Measurements from ENCODE around the gene DACT3.

DACT3 gene

DNA sequence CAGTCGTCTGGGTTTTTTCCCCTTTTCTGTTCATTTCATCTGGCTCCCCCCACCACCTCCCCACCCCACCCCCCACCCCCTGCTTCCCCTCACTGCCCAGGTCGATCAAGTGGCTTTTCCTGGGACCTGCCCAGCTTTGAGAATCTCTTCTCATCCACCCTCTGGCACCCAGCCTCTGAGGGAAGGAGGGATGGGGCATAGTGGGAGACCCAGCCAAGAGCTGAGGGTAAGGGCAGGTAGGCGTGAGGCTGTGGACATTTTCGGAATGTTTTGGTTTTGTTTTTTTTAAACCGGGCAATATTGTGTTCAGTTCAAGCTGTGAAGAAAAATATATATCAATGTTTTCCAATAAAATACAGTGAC is 50.6 kb downstream of the DACT3 start:
- no peak for DNase-seq

DNA sequence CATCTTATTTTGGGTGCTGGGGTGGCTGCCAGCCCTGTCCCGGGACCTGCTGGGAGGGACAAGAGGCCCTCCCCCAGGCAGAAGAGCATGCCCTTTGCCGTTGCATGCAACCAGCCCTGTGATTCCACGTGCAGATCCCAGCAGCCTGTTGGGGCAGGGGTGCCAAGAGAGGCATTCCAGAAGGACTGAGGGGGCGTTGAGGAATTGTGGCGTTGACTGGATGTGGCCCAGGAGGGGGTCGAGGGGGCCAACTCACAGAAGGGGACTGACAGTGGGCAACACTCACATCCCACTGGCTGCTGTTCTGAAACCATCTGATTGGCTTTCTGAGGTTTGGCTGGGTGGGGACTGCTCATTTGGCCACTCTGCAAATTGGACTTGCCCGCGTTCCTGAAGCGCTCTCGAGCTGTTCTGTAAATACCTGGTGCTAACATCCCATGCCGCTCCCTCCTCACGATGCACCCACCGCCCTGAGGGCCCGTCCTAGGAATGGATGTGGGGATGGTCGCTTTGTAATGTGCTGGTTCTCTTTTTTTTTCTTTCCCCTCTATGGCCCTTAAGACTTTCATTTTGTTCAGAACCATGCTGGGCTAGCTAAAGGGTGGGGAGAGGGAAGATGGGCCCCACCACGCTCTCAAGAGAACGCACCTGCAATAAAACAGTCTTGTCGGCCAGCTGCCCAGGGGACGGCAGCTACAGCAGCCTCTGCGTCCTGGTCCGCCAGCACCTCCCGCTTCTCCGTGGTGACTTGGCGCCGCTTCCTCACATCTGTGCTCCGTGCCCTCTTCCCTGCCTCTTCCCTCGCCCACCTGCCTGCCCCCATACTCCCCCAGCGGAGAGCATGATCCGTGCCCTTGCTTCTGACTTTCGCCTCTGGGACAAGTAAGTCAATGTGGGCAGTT is 51.2 kb downstream of the DACT3 start:
- no peak for DNase-seq

DNA sequence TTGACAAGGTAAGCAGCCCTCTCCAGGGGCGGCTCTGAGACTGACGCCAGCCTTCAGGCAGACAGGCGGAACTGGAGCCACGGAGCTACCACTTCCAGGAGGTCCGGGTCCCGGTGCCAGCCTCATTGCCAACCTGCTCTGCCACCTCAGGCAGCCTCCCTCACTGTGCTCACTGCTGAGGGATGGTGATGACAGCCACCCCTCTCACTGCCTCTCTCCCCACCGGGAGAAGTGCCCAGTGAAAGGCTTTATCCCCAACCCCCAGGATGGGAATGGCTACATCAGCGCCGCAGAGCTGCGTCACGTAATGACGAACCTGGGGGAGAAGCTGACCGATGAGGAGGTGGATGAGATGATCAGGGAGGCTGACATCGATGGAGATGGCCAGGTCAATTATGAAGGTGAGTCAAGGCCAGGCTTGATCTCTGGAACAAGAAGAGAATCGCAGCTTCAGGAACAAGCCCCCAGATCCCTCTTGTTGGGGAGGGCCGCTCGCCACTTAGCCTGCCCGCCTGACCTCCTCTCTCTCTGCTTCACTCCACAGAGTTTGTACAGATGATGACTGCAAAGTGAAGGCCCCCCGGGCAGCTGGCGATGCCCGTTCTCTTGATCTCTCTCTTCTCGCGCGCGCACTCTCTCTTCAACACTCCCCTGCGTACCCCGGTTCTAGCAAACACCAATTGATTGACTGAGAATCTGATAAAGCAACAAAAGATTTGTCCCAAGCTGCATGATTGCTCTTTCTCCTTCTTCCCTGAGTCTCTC is 52.2 kb downstream of the DACT3 start:
- no peak for DNase-seq

DNA sequence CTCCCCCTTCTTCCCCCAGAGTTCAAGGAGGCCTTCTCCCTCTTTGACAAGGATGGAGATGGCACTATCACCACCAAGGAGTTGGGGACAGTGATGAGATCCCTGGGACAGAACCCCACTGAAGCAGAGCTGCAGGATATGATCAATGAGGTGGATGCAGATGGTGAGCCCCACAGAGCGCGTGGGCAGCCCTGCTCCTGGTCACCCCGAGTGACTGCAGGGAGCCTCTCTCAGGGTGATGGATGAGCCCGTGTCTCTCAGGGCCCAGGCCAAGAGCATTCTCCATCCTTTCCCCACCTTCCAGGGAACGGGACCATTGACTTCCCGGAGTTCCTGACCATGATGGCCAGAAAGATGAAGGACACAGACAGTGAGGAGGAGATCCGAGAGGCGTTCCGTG is 52.8 kb downstream of the DACT3 start:
- DNase-seq = no peak

DNA sequence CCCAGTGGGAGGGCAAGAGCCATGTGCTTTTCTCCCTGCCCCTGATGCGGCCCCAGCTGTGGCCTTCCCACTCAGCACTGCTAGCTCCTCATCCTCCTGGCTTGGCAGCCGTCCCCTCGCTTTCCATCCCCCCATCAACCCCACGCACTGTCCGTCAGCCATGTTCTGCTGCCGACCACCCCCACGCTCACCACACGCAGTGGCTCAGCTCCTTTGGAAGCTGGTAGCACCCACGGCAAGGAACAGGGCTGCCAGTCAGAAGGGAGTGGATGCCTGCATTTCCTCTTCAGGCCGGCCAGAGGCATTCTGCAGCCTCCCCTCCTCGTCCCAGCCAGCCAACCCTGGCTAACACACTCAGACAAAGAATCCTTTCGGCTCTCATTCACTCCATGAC is 53.5 kb downstream of the DACT3 start:
- peak; percentile 45 to 59 for DNase-seq

DNA sequence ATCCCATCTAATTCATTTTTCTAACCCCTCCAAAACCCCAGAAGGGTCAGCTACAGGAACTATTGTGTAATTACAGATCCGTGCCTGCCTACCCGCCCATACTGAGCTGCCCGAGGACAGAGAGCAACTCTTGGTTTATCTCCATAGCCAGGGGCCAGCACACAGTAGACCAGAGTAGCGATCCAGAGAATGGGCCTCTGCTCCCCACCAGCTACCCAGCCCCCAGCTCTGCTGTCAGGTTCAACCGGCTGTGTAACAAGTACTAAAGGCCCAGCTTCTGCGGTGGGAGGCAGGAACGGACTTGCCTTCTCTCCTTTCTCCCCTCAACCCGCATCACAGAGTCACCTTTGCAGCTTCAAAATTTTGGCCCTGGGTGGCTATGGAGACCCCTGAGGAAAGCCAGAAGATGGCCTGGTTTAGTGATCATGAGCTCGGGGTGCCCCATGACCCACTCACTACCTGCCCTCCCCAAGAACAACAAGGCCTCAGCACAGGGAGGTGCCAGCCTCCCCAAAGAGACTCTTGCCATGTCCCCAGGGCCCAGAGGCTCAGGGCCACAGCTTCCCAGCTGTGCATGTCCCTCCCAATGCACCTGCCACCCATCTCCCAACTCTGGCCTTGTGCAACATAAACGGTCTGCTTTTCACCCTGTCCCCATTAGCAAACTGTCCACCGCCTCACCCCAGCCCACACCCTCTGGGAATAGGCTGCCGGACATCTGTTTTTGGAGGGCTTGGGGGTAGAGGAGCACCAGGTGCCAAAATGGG is 54.1 kb downstream of the DACT3 start:
- no peak for DNase-seq

DNA sequence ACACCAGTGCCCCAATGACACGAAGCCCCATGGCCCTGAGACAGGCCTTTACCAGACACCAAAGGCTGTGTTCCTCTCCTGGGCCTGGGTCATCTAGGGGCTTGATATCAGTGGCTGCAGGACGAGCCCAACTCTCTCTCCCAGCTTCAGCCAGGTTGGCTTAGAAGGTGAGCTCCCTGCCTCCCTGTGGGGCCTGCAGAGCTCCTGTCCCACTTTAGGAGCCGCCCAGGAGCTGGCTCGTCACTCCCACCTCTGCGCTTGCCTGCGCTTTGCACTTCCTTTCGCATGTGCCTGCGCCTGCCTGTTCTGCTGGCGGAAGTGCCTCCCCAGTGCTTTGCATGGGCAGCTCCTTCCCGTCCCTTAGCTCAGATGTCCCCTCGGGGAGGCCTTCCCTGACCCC is 55.0 kb downstream of the DACT3 start:
- no peak for DNase-seq

DNA sequence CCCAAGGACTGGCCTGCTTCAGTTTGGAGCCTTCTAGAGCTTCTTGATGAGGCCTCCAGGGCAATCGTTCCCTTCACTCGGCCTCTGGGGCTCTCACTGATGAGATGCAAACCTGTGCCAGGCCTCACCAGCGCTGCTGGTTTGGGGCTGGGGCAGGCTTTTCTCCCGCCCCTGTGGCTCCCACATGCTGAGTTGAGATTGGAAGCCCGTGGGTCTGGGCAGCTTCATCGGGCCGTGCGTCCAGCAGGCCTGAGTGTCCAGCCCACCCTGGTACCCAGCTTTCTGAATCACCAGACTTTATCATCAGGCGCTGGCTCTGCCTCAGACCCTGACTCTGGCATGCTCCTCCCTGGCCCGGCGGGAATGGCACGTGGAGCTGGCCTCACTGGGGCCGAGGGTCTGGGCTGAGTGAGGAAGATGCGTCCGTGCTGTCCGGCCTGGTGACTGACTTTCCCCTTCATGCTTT is 55.6 kb downstream of the DACT3 start:
- no peak for DNase-seq

DNA sequence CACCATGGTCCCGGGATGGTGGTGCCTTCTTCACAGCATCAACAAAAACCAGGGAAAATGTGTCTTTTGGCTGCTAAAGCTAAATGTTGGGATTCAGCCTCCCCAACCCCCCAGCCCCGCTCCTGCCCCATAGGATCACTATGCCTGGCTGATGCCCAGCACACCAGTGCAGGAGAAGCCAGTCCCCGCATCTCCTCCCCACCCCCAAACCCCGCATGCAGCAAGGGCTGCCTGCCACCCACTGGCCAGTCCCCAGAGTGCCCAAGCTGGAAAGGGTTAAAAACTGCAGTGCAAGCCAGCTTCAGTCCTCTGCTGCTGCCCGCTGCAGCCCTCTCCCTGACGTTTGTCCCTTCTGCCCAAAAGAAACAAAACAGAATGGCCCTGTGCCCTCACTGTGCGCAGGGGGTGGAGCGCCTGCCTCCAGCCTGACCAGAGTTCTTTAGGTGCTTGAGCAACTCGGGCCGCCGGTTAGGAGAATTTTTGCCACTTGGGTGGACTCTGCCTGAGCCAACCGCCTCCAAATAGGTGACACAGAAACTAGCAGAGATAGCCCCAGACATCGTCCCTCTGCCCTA is 56.1 kb downstream of the DACT3 start:
- DNase-seq = peak in 1 of 2 donors; percentile 40

DNA sequence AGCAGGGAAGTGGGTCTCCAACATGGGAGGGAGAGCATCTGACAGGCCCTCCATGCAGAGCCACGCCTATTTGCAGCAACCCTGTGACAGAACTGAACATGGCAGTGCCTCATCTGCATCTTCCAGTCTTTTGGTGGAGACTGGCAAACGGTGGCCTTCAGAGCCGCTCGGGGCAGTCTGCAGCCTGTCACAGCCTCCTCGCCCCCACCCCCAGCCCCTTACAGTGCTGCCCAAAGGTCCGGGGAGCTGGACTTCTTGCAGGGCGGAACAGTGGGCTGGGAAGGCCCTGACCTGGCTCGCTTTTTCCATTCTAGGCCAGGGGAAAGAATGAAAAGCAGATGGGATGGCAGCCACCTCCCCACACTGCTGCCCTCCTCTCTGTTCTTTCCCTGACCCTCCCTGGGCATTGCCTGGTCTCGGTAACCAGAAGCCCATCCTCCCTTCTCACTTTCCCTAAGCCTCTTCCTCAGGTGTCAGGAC is 57.2 kb downstream of the DACT3 start:
- DNase-seq = no peak

DNA sequence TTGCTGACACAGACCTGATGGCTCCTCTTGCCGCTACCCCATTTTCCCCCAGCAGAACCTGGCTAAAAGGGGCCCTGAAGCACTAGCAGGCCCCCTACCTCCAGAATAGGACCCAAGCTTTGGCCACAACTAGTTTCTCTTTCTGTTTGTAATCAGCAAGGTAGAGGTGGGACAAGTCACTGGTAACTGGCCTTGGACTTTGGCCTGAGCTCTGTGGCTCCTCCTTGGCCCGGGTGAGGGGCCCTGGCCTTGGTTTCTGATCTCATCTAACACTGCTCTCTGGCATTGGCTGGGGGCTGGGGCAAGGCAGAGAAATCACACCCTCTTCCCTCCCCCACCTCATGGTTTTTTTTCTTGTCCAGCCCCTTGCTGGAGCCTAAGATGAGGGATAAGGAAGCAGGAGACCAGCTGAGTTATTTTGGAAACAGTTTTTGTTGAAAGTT is 57.8 kb downstream of the DACT3 start:
- DNase-seq = no peak

DNA sequence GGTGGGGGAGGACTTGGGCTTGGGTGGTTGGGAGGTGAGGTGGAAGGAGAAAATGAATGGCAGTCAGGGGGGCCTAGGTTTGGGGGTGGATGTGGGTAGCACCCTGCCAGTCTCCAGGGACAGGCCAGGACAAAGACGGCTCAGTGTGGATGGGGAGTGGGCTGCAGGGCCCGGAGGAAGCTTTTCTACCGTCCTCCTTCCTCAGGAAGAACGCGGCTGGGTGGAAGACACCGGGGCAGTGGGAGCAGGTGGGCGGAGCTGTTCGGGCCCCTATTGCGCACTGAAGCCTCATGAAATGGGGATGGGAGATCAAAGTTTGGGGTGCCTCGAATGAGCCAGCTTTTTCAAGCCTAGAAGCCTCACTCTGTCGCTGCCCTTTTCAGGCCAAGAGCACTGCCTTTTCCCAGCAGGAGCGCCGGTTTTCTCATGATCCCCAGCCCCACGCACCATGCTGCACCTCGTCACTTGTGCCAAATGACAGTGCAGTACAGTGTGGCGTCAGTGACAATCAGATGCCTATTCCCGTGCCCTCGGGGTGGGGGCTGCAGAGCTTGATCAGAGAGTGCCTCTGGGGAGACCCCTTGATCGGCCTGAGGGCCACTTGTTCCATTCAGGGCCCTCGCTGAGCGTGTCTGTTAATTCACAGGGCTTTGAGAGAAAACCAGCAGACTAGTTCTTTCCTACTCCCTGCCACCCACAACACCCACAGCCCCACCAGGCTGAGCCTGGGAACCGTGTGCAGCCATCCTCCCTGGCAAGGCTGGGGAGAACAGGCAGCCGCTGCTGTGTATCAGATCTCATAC is 58.4 kb downstream of the DACT3 start:
- no peak for DNase-seq

DNA sequence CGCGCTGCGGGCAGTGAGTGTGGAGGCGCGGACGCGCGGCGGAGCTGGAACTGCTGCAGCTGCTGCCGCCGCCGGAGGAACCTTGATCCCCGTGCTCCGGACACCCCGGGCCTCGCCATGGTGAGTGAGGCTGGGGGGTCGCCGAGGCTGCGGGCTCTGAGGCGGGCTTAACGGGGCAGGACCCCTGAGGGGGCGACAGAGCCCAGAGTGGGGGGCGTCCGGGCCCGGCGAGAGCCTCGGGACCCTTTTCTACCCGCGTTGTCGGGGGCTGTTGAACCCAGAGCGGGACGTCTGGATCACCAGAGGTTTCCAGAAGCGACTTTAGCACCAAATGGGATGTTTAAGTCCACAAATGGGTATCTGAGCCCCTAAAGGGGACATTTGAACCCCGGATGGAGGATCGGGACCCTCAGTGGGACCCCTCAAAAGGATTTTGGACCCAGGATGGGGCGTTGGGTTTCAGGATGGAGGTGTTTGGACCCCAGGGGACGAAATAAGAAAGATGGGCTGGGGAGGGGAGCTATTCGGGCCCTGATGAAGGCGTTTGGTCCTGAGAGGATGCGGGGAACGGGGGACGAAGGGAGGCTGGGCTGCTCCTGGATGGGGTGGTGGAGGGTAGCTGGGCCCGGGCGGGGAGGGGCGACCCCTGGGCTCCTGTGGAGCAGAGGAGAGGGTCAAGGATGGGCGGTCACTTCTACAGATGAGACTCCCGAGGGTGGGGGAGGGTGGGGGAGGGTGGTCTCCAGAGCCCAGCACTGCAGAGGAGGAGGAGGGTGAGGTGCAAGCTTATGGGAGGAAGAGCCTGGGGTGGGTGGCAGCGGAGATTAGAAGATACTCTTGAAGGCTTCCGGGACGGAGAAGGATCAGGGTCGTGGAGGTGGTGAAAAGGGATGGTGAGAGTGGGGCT is 59.4 kb downstream of the DACT3 start, which contains the start of gene CALM3:
Gene CALM3, plus strand, starts transcription at position 13 of the 907 bp plus-strand sequence. Its CDS starts 105 bp downstream, at position 118.
- no peak for DNase-seq

DNA sequence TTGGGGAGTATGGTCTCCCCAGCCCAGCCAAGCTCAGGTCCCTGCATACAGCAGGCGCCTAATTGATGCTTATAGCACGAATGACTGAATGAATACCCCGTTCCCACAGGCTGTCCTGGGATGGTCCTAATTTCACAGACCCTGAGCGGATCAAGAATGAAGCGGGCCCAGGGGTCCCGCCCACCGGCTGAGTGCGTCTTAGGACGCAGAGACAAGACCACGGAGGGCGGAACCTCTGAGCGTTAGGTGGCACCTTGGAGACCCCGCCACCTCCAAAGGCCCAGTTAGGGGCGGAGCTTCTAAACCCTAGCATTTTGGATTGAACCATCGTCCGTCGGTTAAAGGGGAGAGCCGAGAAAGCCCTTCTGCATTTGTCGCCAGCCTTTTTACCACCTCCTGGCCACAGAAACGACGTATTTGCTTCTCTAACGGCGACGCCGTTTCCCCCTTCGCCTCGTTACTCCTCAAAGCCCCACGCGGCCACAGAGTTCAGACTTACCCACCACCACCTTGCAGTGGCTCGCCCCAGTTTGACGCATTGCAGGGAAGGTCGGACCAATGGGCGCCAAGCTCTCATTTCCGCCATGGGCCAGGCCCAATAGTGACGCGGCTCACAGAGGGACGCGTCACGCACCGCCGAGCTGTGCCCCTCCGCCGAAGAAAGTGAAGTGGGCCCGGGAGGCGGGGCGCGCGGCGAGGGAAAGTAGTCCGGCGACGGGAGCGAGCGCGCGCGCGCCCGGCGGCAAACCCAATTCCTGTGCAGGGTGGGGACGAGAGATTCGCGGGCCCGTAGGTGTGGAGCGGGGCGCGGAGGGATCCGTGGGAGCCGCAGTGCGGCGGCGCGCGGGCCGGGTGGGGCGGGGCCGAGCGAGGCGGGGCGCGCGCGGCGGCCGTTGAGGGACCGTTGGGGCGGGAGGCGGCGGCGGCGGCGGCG is 60.3 kb downstream of the DACT3 start:
- peak; percentile 95 to 97 for DNase-seq

DNA sequence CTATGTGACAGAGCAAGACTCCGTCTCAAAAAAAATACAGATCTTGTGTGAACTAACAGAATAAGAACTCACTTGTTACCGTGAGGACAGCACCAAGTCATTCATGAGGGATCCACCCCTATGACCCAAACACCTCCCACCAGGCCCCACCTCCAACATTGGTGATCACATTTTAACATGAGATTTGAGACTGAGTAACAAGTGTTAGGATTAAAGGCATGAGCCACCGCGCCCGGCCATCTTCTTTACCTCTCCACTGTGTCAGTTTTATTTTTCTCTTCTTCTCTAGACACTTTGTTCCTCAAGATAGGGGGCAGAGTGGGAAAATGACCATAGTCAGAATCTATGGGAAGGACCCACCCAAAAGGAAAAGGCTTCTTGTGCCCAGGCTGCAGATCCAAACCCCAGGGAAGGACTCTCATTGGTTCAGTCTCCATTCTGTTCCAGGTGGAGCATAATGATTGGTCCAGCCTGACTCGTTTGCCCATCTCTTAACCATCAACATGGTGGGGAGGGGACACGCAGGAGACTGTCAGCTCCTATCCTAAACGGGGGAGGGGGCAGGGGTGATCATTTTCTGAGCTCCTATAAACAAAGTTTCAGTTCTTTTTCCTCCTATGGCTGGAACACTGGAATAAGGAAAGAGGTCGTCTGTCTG is 61.1 kb downstream of the DACT3 start:
- DNase-seq = no peak

DNA sequence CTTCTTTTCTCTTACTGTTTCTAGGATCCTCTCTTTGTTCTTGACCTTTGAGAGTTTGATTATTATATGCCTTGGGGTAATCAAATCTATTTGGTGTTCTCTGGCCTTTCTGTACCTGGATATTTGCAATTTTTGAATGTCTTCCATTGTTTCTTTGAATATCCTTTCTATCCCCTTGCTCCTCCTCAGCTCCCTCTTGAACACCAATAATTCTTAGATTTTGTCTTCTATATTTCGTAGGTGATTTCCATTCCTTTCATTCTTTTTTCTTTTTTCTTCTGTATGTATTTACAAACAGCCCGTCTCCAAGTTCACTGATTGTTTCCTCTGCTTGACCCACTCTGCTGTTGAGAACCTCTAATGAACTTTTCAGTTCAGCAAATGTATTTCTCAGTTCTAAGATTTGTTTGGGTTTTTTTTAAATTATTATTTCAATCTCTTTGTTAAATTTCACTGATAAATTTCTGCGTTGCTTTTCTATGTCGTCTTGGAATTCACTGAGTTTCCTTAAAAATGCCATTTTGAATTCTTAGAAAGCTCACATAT is 62.5 kb downstream of the DACT3 start:
- DNase-seq = no peak
